HG03354 (cell line): ENCODE measurements around the gene KCNJ12.
"Not testable (repeated sequence)": the region's sequence is repeated elsewhere in the genome, so short reads cannot be mapped to it uniquely, and the experiment has no call there.

ENCODE experiments used
- ATAC-seq: cut with Tn5 transposase; IDR thresholded peaks from one replicate; pipeline ENCODE4 v1.9.1; 2021; ENCODE audit warnings: mild to moderate bottlenecking; ENCODE audit not compliant: unreplicated experiment, poor library complexity, severe bottlenecking

The KCNJ12 gene

GRCh38 chr17:21414616-21415015 lies 38.5 kb downstream of the KCNJ12 start:
- not testable (repeated sequence) for ATAC-seq

DNA sequence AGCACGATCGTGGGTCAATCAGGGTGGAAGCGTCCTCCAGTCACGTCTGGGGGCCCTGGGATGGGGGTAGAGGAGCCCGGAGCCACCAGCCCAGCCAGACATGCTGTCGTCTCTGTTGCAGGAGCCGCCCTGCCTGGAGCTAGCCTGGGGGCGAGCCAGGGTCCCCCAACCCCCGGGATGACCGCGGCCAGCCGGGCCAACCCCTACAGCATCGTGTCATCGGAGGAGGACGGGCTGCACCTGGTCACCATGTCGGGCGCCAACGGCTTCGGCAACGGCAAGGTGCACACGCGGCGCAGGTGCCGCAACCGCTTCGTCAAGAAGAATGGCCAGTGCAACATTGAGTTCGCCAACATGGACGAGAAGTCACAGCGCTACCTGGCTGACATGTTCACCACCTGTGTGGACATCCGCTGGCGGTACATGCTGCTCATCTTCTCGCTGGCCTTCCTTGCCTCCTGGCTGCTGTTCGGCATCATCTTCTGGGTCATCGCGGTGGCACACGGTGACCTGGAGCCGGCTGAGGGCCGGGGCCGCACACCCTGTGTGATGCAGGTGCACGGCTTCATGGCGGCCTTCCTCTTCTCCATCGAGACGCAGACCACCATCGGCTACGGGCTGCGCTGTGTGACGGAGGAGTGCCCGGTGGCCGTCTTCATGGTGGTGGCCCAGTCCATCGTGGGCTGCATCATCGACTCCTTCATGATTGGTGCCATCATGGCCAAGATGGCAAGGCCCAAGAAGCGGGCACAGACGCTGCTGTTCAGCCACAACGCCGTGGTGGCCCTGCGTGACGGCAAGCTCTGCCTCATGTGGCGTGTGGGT lies 39.2 kb downstream of the KCNJ12 start:
- ATAC-seq = not testable (repeated sequence)

- ATAC-seq = not testable (repeated sequence)
These were observed 40.4 kb downstream of the KCNJ12 start for GRCh38 chr17:21416471-21416981.

DNA sequence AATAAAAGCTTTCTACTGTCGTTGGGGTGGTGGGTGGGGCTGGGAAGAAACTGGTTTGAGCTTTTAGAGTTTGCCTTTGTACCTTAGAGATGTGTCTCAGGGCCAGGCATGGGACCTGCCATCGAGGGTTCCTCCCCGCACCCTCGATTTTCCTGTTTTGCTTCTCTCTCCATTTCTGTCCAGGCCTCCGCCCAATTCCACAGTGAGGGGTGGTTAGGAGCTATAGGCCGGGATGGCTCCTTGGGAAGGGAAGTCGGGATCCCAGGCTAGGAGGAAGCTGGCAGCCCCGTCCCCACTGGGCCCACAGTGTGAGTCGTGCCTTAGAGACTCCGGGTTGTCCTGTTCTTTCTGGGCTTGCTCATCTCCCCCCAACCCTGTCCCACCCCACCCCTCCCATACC lies 41.2 kb downstream of the KCNJ12 start:
- ATAC-seq = not testable (repeated sequence)

DNA sequence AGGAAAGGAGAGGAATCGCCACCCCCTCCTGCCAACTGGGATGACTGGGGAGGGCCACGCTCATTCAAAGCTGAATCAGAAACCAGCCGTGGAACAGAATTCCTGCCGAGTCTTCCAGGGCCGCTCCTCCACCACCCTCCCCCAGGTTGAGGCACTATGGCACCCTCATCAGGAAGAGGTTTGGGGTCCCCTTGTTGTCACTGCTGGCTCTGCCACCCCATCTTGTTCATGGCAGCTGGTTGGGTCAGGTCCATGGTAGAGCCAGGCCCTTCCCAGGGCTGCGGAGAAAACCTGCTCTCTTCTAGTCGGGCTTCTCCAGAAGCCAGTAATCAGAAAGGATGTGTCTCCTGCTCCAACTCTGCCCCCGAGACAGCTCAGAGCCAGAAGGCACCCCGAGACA lies 41.8 kb downstream of the KCNJ12 start:
- no peak for ATAC-seq

DNA sequence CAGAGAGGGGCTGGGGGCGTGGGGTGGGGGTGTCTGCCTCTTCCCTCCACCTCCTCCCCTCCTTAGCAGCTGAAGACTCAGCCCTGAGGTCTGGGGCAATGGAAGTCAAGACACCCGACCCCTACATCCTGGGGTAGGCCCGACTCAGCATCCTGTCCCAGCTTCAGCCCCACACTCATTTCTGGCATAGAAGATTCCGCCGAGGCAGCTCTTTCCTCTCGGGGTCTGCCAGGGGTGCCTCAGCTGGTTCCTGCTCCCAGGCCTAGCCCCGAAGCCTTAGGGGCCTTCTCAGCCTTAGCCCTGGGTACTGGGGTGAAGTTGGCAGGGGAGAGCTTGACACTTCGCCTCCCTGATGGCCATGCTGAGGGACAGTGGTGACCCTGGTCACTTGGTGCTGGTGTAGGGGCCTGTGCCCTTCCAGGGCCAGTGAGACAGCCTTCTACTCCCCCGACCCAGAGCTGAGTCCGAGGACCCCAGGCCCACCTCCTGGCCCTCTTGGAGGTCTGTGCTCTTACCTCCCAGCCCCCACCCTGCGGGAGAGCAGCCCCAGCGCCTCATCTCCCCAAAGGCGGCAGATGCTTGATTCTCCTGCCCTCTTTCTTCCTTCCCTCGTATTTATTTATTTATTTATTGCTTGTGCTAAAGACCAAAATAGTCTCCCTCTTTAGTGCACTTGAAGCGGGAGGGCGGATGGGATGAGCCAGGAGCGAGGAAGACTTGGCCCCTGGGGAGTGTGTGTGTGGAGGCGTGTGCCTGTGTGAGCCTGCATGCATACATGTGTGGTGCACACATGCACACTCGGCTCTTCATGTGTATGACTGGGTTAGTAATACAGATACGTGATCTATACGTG lies 42.5 kb downstream of the KCNJ12 start:
- ATAC-seq = no peak

DNA sequence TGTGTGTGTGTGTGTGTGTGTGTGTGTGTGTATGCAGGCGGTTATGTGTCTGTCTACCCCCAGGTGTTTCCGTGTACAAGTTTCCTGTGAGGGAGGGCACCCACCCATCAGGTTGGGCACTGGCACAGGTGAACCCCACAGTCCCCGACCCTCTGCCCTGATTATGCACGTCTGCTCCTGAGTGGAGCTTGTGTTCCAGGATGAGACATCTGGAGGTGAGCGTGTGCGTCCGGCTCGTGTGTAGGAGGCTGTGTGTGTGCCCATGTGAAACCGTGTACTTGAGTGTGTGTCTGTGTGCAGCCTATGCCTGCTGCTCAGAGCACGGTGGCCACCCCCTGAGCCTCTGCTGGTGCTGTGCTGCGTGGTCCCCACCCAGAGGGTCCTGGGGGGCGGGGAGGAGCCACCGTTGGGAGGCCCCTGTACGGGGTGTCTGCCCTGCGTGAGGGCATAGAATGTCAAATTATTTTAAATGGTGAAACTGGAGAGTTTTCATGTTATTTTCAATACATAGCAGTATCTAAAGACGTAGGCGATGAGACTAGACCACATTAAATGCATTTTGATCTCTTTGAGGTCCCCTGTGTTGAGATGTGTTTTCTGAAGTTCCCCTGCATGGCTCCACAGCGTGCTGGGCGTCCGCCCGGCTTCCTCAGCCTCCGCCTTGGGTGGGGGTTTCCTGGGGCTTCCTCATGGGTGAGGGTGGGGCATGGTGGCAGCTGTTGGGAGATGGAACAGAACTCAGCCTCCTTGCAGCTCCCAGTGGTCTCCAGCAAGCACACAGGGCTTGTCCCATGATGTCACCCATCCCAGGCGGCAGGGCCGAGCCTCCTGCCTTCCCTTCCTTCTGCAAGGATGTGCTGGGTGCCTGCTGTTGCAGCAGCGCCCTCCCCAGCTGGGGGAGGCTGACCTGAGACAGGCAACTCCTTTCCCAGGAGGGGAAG lies 43.4 kb downstream of the KCNJ12 start:
- no peak for ATAC-seq

- ATAC-seq = not testable (repeated sequence)
These were observed 44.4 kb downstream of the KCNJ12 start for GRCh38 chr17:21420503-21421090.

DNA sequence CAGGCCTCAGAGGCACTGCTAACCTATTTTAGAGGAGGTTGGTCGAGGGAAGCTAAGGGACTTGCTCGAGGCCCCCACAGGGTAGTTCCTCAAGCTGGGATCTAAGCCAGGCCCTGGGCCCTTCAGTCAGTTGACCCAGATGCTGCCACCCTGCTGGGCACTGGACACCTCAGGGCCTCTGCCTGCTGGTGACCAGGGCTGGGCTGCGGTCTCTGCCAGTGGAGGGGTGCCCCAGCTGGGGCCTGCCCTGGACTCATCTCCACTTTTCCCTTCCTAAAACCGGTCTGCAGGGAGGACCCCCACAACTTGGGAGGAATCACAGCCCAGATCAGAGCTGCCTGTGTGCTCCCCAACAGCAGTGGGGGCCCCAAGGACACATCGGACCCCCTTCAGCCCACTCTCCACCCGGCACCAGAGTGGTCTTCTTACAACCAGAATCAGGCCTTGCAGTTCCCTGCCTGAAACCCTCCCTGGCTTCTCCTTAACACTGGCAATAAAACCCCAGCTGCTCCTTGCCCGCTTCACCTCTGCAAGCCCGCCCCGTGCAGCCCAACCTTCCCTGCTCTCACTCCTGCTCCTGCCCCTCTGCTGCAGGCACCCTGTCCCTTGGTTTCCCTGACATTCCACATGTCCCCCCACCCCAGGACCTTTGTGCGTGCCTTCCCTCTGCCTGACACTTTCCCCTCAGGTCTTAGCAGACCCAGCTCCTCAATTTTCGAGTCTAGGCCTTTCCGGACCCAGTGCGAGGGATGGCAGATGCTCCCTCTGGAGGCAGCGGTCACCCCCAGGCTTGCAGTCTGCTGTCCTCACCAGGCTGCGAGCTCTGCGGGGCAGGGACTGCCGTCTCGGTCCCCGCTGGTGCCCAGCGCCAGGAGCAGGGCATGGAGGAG lies 45.5 kb downstream of the KCNJ12 start:
- not testable (repeated sequence) for ATAC-seq

DNA sequence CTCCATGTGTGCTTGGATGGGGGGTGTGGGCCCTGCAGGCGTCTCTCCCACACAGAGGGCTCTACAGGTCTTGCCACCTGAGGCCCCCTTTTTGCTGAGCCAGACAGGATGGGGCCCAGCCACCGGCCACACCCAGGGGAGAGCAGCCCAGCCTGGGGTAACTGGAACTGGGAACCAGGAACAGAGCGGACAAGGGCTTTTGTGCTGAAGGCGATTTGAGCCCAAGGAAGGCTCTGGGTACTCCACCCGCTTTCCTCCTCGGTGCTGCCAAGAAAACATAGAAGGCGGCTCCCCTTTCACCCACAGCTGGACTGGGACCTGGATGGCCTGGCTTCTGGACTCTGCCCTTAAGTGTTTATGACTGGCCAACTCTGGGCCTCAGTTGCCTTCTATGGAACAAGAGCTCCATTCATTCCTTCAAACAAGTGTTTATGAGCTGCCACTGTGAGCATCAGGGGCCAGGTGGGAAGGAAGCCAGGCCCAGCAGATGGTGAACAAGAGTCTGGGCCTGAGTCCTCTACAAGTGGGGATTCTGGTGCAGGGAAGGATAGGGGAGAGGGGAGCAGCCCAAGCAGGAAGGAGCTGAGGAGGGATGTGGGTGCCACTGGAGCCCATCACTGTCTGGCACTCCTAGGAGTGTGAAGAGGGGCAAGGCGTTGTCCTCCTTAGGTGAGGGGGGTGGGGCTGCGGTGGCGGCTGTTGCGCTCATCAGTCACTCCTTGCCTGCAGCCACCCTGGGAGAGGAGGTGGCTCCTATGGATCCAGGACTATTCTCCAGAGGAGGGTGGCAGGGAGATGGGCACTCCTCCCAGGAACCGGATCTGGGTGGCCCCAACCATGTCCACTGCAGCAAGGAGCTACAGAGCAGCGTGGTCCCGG lies 46.4 kb downstream of the KCNJ12 start:
- not testable (repeated sequence) for ATAC-seq

GRCh38 chr17:21423190-21423493 lies 47.0 kb downstream of the KCNJ12 start:
- not testable (repeated sequence) for ATAC-seq

- not testable (repeated sequence) for ATAC-seq
These were observed 48.5 kb downstream of the KCNJ12 start for GRCh38 chr17:21424697-21425096.

DNA sequence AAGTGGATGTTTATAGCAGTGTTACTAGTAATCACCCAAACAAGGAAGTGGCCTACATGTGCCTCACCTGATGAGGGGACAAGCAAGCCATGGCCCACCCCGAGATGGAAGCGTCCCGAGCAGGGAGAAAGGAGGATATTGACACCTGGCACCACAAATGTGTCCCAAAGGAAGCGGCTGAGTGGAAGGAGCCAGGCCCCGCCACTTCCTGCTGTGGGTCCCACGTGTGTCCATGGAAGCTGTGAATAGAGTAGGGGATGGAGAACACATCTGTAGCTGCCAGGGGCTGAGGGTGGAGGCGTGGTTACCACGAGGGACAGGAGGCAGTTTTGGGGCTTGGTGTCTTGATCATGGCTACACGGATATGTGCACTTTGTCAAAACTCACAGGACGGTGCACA lies 49.2 kb downstream of the KCNJ12 start:
- no peak for ATAC-seq

DNA sequence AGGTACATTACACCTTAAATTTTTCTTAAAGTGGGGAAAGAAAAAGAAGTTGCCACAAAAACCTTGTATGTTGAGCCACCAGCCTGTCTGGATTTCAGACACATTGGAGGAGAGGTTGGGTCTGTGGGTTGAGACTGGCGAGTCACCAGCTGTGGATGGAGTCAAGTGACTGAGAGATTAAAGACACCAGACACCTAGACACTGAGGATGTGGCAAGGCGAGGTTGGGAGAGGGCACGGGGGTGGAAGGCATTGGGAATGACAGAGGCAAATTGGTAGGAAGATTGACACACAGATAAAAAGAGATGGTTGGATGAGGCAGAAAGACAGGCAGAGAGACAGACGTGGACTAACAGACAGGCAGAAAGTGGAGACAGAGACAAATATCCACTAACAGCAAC lies 49.6 kb downstream of the KCNJ12 start:
- ATAC-seq = no peak

- not testable (repeated sequence) for ATAC-seq
These were observed 50.1 kb downstream of the KCNJ12 start for GRCh38 chr17:21426246-21426645.

GRCh38 chr17:21426876-21427275 lies 50.7 kb downstream of the KCNJ12 start:
- not testable (repeated sequence) for ATAC-seq

DNA sequence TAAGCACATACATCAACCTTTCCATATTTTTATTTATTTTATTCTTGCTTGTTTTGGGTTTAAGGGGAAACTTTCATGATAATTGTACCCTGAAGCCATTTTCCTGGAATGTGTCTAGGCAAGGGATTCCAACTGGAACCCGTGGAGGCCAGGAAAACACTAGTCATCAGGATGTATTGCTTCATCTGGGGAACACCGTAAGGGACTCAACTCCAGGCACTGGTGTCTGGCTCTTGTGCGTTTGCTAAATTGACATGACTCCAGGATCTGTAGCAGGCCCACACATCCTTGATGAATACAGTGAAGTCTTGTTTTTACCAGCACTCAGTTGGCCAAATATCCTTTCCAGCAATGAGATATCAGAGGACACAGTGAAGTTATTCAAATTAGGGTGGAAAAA lies 51.6 kb downstream of the KCNJ12 start:
- ATAC-seq = not testable (repeated sequence)
